Uterus (tissue), 2 donors: ENCODE results near the gene ZNF69.

Experiments
- POLR2A ChIP-seq, 2 donors: fragments of 450-650 bp; IDR thresholded peaks; one replicate each; pipeline ENCODE4 v1.6.1; 2016; ENCODE audit warnings: antibody characterized with exemption in 2 of 2, mild to moderate bottlenecking in 1 of 2, moderate library complexity in 1 of 2
- TF ChIP-seq, protein P1 (sequence below), 4 experiments: fragments of 200-600 bp in 2 of 4; fragments of 450-650 bp in 2 of 4; sonication (generic) in 2 of 4; IDR thresholded peaks; one replicate each; pipeline ENCODE4 v1.5.1; 2016 to 2019; ENCODE audit warnings: antibody characterized with exemption in 4 of 4, mild to moderate bottlenecking in 2 of 4, moderate library complexity in 1 of 4

DNA sequence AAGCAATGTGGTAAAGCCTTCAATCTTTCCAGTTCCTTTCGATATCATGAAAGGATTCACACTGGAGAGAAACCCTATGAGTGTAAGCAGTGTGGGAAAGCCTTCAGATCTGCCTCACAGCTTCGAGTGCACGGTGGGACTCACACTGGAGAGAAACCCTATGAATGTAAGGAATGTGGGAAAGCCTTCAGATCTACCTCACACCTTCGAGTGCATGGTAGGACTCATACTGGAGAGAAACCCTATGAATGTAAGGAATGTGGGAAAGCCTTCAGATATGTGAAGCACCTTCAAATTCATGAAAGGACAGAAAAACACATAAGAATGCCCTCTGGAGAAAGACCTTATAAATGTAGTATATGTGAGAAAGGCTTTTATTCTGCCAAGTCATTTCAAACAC is 61.6 kb downstream of the ZNF69 start:
- no peak for TF ChIP-seq POLR2A (IDR thresholded peaks at IDR 0.05)
- TF ChIP-seq, protein P1, sequence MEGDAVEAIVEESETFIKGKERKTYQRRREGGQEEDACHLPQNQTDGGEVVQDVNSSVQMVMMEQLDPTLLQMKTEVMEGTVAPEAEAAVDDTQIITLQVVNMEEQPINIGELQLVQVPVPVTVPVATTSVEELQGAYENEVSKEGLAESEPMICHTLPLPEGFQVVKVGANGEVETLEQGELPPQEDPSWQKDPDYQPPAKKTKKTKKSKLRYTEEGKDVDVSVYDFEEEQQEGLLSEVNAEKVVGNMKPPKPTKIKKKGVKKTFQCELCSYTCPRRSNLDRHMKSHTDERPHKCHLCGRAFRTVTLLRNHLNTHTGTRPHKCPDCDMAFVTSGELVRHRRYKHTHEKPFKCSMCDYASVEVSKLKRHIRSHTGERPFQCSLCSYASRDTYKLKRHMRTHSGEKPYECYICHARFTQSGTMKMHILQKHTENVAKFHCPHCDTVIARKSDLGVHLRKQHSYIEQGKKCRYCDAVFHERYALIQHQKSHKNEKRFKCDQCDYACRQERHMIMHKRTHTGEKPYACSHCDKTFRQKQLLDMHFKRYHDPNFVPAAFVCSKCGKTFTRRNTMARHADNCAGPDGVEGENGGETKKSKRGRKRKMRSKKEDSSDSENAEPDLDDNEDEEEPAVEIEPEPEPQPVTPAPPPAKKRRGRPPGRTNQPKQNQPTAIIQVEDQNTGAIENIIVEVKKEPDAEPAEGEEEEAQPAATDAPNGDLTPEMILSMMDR (IDR thresholded peaks at IDR 0.05), result no peak
